ENCODE results near the gene USH1G.

The USH1G gene

GRCh38 chr17:74968361-74968780 lies 45.3 kb upstream of the USH1G start:
- H3K36me3 ChIP-seq (ENCODE audit: control insufficient read depth, insufficient read depth, low read length), result no peaks in the 10 kb centered on the region
- no peak overlapping the region for H3K4me3 ChIP-seq (replicated peaks; ENCODE audit: low read depth, low read length)
- H3K27me3 ChIP-seq (replicated peaks; ENCODE audit: control insufficient read depth, insufficient read depth, low read length), result peaks cover 4% of the 10 kb centered on the region
- no peak for DNase-seq (ENCODE audit: extremely low read depth, insufficient read length)
- no peak for TF ChIP-seq CTCF (IDR thresholded peaks at IDR 0.05; ENCODE audit: insufficient read depth, low read length, poor library complexity, severe bottlenecking)

GRCh38 chr17:74964988-74965622 lies 42.0 kb upstream of the USH1G start:
- TF ChIP-seq CTCF (IDR thresholded peaks at IDR 0.05; ENCODE audit: insufficient read depth, low read length, poor library complexity, severe bottlenecking), result no peak
- Histone ChIP-seq H3K27me3 (replicated peaks; ENCODE audit: control insufficient read depth, insufficient read depth, low read length) (no peaks in the 10 kb centered on the region), H3K4me3 (replicated peaks; ENCODE audit: low read depth, low read length) (no peak overlapping the region), H3K36me3 (ENCODE audit: control insufficient read depth, insufficient read depth, low read length) (no peaks in the 10 kb centered on the region)
- no peak for DNase-seq (ENCODE audit: extremely low read depth, insufficient read length)

- no peak for DNase-seq (ENCODE audit: extremely low read depth, insufficient read length)
- H3K36me3 ChIP-seq (ENCODE audit: control insufficient read depth, insufficient read depth, low read length), result no peaks in the 10 kb centered on the region
- H3K4me3 ChIP-seq (replicated peaks; ENCODE audit: low read depth, low read length), result no peak overlapping the region
- no peak for TF ChIP-seq CTCF (IDR thresholded peaks at IDR 0.05; ENCODE audit: insufficient read depth, low read length, poor library complexity, severe bottlenecking)
- no peaks in the 10 kb centered on the region for H3K27me3 ChIP-seq (replicated peaks; ENCODE audit: control insufficient read depth, insufficient read depth, low read length)
These were observed 41.2 kb upstream of the USH1G start for GRCh38 chr17:74964246-74964761.

GRCh38 chr17:74963656-74964055 lies 40.6 kb upstream of the USH1G start:
- DNase-seq (ENCODE audit: extremely low read depth, insufficient read length), result no peak
- H3K4me3 ChIP-seq (replicated peaks; ENCODE audit: low read depth, low read length), result no peak overlapping the region
- no peaks in the 10 kb centered on the region for H3K27me3 ChIP-seq (replicated peaks; ENCODE audit: control insufficient read depth, insufficient read depth, low read length)
- no peaks in the 10 kb centered on the region for H3K36me3 ChIP-seq (ENCODE audit: control insufficient read depth, insufficient read depth, low read length)
- TF ChIP-seq CTCF (IDR thresholded peaks at IDR 0.05; ENCODE audit: insufficient read depth, low read length, poor library complexity, severe bottlenecking), result no peak

GRCh38 chr17:74962622-74963394 lies 39.8 kb upstream of the USH1G start:
- no peak for DNase-seq (ENCODE audit: extremely low read depth, insufficient read length)
- Histone ChIP-seq H3K4me3 (replicated peaks; ENCODE audit: low read depth, low read length) (no peak overlapping the region), H3K27me3 (replicated peaks; ENCODE audit: control insufficient read depth, insufficient read depth, low read length) (no peaks in the 10 kb centered on the region), H3K36me3 (ENCODE audit: control insufficient read depth, insufficient read depth, low read length) (no peaks in the 10 kb centered on the region)
- no peak for TF ChIP-seq CTCF (IDR thresholded peaks at IDR 0.05; ENCODE audit: insufficient read depth, low read length, poor library complexity, severe bottlenecking)
